Stimulated activated CD8-positive, alpha-beta memory T cell treated with anti-CD3 and anti-CD28 coated beads, Interleukin-4, amount 100 ng/mL, for 4 hours (primary cell): ENCODE data around the gene BCAS3.

ENCODE experiments used
- DNase-seq, 2 donors: peaks; one replicate each; pipeline ENCODE4 v3.0.0-alpha.2; 2020; ENCODE audit warnings: low read depth in 2 of 2, low spot score in 1 of 2

Gene BCAS3

GRCh38 chr17:61402978-61403800 is 725.5 kb downstream of the BCAS3 start:
- DNase-seq = no peak

GRCh38 chr17:61403801-61404662 is 726.4 kb downstream of the BCAS3 start:
- no peak for DNase-seq

DNA sequence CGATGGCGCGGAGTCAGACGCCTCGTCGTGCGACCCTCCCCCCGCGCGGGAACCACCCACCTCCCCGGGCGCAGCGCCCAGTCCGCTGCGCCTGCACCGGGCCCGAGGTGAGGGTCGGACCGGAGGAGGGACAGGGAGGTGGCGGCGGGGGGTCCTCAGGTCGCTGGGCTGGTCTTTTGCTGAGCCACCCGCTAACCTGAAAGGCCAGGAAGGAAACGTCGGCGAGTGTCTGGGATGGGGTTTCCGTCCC is 726.9 kb downstream of the BCAS3 start:
- no peak for DNase-seq

- DNase-seq = no peak
Measured at GRCh38 chr17:61404913-61405685, 727.4 kb downstream of the BCAS3 start.

- DNase-seq = no peak
Measured at GRCh38 chr17:61405686-61406536, 728.3 kb downstream of the BCAS3 start.

GRCh38 chr17:61406537-61406845 is 728.8 kb downstream of the BCAS3 start:
- no peak for DNase-seq

GRCh38 chr17:61406971-61407911 is 729.6 kb downstream of the BCAS3 start:
- DNase-seq = no peak

DNA sequence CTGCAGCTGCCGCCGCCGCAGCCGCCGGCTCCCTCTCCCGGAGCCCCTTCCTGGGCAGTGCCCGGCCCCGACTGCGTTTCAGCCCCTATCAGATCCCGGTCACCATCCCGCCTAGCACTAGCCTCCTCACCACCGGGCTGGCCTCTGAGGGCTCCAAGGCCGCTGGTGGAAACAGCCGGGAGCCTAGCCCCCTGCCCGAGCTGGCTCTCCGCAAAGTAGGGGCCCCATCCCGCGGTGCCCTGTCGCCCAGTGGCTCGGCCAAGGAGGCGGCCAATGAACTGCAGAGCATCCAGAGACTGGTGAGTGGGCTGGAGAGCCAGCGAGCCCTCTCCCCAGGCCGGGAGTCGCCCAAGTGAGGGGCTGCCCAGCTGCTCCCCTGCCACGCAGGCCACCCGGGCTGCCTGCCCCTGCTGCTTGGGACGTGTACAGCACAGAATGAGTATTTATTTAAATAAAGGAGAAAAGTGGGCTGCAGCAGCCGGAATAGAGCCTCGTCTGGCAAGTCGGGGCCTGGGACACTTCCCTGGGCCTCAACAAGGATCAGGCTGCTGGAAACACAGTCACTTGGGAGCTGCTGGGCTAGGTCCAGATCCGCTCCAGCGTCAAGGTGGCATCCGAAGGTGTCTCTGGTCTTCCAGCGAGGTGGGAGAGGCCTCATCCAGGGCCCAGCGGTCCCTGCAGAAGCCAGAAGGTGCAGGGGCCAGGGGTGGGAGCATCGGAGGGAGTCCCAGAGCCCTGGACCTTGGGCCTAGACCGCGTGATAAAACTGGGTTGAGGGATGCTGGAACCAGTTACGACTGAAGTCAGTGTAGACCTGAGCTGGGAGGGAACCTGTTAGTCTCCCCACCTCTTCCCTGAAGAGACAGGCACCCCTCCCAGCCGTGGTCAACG is 730.7 kb downstream of the BCAS3 start:
- DNase-seq = no peak

- no peak for DNase-seq
Measured at GRCh38 chr17:61409301-61410112, 731.9 kb downstream of the BCAS3 start.

- DNase-seq = peak in 1 of 2 donors; percentile 51
Measured at GRCh38 chr17:61410141-61411010, 732.7 kb downstream of the BCAS3 start.

DNA sequence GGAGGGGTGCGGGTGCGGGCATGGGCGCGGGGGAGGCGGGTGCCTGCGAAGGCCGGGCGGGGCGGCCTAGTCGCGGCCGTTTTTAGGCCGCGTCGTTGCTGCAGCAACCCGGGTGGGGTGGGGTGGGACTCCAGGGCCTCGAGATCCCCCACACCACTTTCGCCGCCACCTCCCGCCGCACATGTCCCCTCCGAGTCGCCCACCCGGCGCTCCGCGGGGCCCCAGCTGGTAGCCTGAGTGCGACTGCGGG is 733.3 kb downstream of the BCAS3 start:
- peak in 1 of 2 donors; percentile 47 for DNase-seq

DNA sequence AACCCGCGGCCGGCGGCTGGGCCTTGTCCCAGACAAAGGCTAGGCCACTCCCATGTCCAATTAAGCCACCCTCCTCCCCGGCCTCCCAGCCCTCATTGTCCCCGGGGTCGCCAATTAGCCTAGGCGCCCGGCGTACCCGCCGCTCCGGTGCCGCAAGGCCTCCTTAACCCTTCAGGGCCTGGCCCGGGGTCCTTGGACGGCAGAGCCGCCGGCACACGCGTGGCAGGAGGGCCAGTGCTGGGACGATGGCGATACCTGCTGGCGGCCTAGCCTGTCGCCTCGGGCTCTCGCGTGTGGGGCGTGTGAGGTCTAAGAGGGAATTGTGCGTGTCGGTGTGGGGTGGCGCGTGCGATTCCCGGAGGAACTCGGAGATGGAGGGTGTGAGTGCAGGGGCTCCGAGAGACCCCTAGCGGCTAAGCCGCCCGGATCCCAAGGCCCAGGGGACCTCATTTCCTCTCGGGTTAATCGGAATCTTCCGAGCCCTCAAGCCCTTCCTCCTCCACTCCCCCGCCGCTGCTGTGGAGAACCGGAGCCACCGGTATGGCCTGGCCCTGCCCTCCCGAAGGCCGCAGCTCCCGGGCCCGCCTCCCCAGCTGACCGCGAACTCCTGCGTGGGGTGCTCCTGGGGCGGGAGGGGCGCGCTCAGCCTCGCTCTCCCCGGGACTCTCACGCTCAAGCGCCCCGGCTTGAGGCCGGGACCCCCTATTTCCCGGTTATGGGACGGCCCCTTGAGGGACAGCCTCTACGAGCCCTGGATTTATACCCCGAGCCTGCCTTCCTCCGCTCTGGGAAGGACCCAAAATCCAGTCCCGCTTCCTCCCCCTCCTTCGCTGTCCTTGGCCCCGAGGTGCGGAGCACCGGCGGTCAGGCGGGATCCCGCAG is 733.9 kb downstream of the BCAS3 start:
- DNase-seq = no peak

GRCh38 chr17:61412143-61412859 is 734.6 kb downstream of the BCAS3 start:
- peak; percentile 30 to 58 for DNase-seq

DNA sequence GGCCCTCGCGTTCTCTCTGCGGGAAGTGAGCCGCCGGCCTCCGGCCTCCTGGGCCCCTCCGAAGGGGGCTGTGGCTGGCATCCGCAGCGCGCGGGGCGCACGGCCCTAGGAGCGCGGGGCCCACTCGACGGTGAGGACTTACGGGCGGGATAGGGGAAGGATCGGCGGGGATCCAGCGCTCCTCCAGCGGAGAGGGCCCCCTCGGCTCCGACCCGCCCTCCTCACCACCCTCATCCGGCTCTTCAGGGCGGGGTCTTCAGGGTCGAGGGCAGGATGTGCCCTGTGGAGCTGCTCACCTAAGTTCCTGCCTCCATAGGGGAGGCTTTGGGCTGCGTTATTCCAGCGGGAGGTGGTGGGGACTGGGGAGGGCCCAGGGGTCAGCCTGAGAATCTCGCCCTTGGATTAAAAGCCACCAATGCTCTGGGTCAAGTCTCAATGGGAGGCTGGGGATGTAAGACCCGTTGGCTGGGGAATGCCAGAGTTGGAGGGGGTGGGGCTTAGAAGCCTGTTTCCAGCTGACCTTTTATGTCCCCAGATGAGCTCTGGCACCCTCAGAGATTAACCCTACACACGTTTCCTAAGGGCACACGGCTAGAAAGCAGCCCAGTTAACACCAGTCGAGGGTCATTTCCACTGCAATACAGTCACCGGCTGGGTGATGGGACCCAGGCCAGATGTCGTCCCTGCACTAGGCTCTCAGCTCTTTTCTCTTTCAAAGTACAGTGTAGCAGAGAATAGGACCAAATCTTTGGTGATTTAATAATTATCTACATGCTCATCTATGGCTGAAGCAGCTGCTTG is 735.4 kb downstream of the BCAS3 start:
- no peak for DNase-seq

DNA sequence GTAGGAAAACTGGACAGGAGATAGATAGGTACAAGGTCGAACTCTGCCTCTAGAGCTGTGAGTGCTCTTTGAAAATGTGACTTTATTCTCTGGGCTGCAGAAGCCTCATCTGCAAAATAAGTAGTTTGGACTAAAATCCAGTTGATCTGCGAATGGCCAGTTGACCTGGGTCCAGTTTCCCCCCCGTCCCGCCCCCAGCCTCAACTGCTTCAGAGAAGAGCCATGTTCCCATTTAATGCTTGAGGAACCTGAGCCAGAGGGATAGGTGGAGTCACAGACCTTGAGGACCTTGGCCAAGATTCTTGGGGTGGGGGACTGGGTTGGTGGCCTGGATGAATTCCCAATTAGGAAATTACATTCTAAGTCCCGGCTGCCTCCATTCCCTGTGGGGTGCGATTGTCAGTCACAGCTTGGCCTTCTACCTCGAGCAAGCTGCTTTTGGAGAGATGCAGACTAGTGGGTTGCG is 736.0 kb downstream of the BCAS3 start:
- no peak for DNase-seq
